C4-2B (cell line): ENCODE results near the gene NDRG3.

ENCODE experiments used
- H3K27ac ChIP-seq: fragments of 450-650 bp; 2 replicates; pipeline ENCODE4 v1.5.1; 2017
- CTCF ChIP-seq: fragments of 450-650 bp; conservative IDR thresholded peaks from 2 replicates; pipeline ENCODE4 v1.5.1; 2017; ENCODE audit warnings: mild to moderate bottlenecking
- ZFX ChIP-seq: fragments of 450-650 bp; IDR thresholded peaks from 2 replicates; pipeline ENCODE4 v1.6.1; 2017

The NDRG3 gene

GRCh38 chr20:36624068-36624943 lies 121.6 kb downstream of the NDRG3 start:
- no peak for TF ChIP-seq ZFX
- no peak; the same call in 1 of the 2 replicates for TF ChIP-seq CTCF
- H3K27ac ChIP-seq, result peak overlapping the region; percentile 68

GRCh38 chr20:36623444-36623843 lies 122.4 kb downstream of the NDRG3 start:
- H3K27ac ChIP-seq, result peak overlapping the region; percentile 68
- TF ChIP-seq ZFX (no peak), CTCF (no peak)

- TF ChIP-seq CTCF, result no peak
- no peak for TF ChIP-seq ZFX
- H3K27ac ChIP-seq, result no peak overlapping the region
Observed at GRCh38 chr20:36620917-36621316, 125.0 kb downstream of the NDRG3 start.

GRCh38 chr20:36614781-36615557 lies 130.9 kb downstream of the NDRG3 start:
- no peak overlapping the region for H3K27ac ChIP-seq
- TF ChIP-seq CTCF (no peak), ZFX (no peak)

- H3K27ac ChIP-seq, result no peak overlapping the region
- TF ChIP-seq CTCF, result no peak
- TF ChIP-seq ZFX, result no peak
Observed at GRCh38 chr20:36613974-36614373, 131.9 kb downstream of the NDRG3 start.

- TF ChIP-seq CTCF, result no peak
- TF ChIP-seq ZFX, result no peak
- no peak overlapping the region for H3K27ac ChIP-seq
Observed at GRCh38 chr20:36611625-36612024, 134.3 kb downstream of the NDRG3 start.

- H3K27ac ChIP-seq, result peak overlapping the region; percentile 92; the same call in 1 of the 2 replicates
Observed at GRCh38 chr20:36608388-36608728, 137.5 kb downstream of the NDRG3 start.
